B cell (primary cell): ENCODE measurements around the gene TRIM62.

Experiments used
- CTCF ChIP-seq: fragments of 200-600 bp; IDR thresholded peaks from one replicate; pipeline ENCODE4 v1.8.0; 2022; ENCODE audit warnings: antibody characterized with exemption, mild to moderate bottlenecking
- EZH2 ChIP-seq: IDR thresholded peaks from 2 replicates; pipeline ENCODE4 v1.6.1; 2012; ENCODE audit warnings: borderline replicate concordance, low read depth, mild to moderate bottlenecking, moderate library complexity, low read length; ENCODE audit not compliant: insufficient read depth, poor library complexity, severe bottlenecking

GRCh38 chr1:33159577-33159976 lies 22.3 kb downstream of the TRIM62 start:
- TF ChIP-seq CTCF (no peak), EZH2 (no peak)
